ENCODE measurements around the gene PRSS48.

PRSS48 gene

GRCh38 chr4:151325111-151325948 lies 48.4 kb downstream of the PRSS48 start, which contains the start of gene SH3D19:
Gene SH3D19 (minus strand): TSS chr4:151325605. CDS start chr4:151325352, 253 bp downstream.
- Histone ChIP-seq H3K36me3 (ENCODE audit: insufficient read depth, low read length) (no peaks in the 10 kb centered on the region), H3K9ac (ENCODE audit: insufficient read length) (peak within 1 kb of the TSS; percentile 78)

DNA sequence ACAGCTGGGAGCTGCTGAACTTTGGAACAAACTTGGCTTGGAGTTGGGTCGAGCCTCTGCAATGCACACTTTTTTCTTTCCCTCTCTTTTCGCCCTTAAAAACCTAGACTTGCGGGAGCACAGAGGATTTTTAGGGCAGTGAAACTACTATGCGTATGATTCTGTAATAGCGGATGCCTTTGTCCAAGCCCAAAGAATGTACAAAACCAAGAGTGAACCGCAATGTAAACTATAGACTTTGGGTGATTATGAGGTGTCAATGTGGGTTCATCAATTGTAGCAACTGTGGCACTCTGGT lies 48.9 kb downstream of the PRSS48 start:
- no peak for TF ChIP-seq FOXP2 (optimal IDR thresholded peaks at IDR 0.05; ENCODE audit: control extremely low read depth, extremely low read length, insufficient read depth)
- TF ChIP-seq EZH2 (IDR thresholded peaks at IDR 0.05): no peak
- no peak for TF ChIP-seq POLR2AphosphoS5 (IDR thresholded peaks at IDR 0.05; ENCODE audit: borderline replicate concordance, low read depth, low read length)
- no peak overlapping the region for H3K27ac ChIP-seq
- peak overlapping the region; percentile 78 for H3K9ac ChIP-seq (ENCODE audit: insufficient read length)
- no peaks in the 10 kb centered on the region for H3K9me3 ChIP-seq (ENCODE audit: low read depth, low read length)
- no peak for DNase-seq (ENCODE audit: low read depth, low spot score)
- H3K4me3 ChIP-seq: peak overlapping the region; percentile 88
- H3K36me3 ChIP-seq (ENCODE audit: insufficient read depth, low read length): no peaks in the 10 kb centered on the region

More at GRCh38 chr4:151325111-151325948, 48.4 kb downstream of the PRSS48 start, which contains the start of gene SH3D19:
- H3K4me3 ChIP-seq: peak within 1 kb of the TSS; percentile 88
- TF ChIP-seq FOXP2 (optimal IDR thresholded peaks at IDR 0.05; ENCODE audit: control extremely low read depth, extremely low read length, insufficient read depth) (no peak), EZH2 (IDR thresholded peaks at IDR 0.05) (no peak), POLR2AphosphoS5 (IDR thresholded peaks at IDR 0.05; ENCODE audit: borderline replicate concordance, low read depth, low read length) (peak; percentile 38; the same call in 1 of the 2 replicates)
- no peaks in the 10 kb centered on the region for H3K9me3 ChIP-seq (ENCODE audit: low read depth, low read length)
- H3K27ac ChIP-seq: no peak within 1 kb of the TSS
- no peak for DNase-seq (ENCODE audit: low read depth, low spot score)

DNA sequence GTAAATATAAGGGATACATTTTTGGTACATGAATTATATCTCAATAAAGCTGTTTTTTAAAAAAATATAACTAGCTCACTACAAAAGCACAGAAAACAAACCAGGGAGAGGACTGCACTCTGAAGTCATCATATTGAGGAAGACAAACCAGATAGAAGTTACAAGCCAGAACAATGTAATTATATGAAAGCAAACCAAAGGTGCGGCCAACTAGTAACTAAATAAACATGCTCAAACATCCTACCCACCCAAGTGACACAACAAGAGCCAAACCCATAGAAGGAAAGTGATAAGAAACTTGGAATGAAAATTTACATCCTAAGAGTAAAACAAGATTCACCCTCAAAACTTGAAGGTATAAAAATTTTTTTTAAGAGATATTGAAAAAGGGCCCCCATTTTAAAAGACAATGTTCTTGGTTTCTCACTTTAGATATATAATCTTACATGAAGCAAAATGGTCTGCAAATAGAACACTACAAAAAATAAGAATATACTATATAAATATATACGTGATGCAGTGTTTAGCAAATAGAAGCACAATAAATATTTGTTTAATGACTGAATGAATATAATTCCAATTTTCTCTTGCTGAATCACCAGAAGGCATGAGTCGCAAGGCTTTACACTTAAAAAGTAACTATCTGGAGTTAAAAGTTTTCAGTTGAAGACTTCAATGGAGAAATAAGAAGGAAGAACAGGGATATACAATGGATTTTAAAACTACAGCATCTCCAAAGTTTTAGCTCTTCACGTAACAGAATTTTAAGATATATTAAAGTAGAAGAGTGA lies 52.5 kb downstream of the PRSS48 start:
- TF ChIP-seq FOXP2 (optimal IDR thresholded peaks at IDR 0.05; ENCODE audit: control extremely low read depth, extremely low read length, insufficient read depth) (no peak), EZH2 (IDR thresholded peaks at IDR 0.05) (no peak), POLR2AphosphoS5 (IDR thresholded peaks at IDR 0.05; ENCODE audit: borderline replicate concordance, low read depth, low read length) (no peak)
- H3K9me3 ChIP-seq (ENCODE audit: low read depth, low read length): no peaks in the 10 kb centered on the region
- no peak overlapping the region for H3K9ac ChIP-seq (ENCODE audit: insufficient read length)
- no peak overlapping the region for H3K4me3 ChIP-seq
- no peak overlapping the region for H3K27ac ChIP-seq
- DNase-seq (ENCODE audit: low read depth, low spot score): no peak
- no peaks in the 10 kb centered on the region for H3K36me3 ChIP-seq (ENCODE audit: insufficient read depth, low read length)

- Histone ChIP-seq H3K9me3 (ENCODE audit: low read depth, low read length) (no peaks in the 10 kb centered on the region), H3K36me3 (ENCODE audit: insufficient read depth, low read length) (no peaks in the 10 kb centered on the region), H3K9ac (ENCODE audit: insufficient read length) (no peak overlapping the region), H3K27ac (no peak overlapping the region), H3K4me3 (no peak overlapping the region)
- no peak for DNase-seq (ENCODE audit: low read depth, low spot score)
- no peak for TF ChIP-seq EZH2 (IDR thresholded peaks at IDR 0.05)
- no peak for TF ChIP-seq POLR2AphosphoS5 (IDR thresholded peaks at IDR 0.05; ENCODE audit: borderline replicate concordance, low read depth, low read length)
- TF ChIP-seq FOXP2 (optimal IDR thresholded peaks at IDR 0.05; ENCODE audit: control extremely low read depth, extremely low read length, insufficient read depth): no peak
These were observed 54.5 kb downstream of the PRSS48 start for GRCh38 chr4:151331276-151332042.

- no peak for DNase-seq (ENCODE audit: low read depth, low spot score)
- H3K27ac ChIP-seq: no peak overlapping the region
- H3K36me3 ChIP-seq (ENCODE audit: insufficient read depth, low read length): no peaks in the 10 kb centered on the region
- H3K9me3 ChIP-seq (ENCODE audit: low read depth, low read length): no peaks in the 10 kb centered on the region
- no peak overlapping the region for H3K9ac ChIP-seq (ENCODE audit: insufficient read length)
- TF ChIP-seq EZH2 (IDR thresholded peaks at IDR 0.05) (no peak), FOXP2 (optimal IDR thresholded peaks at IDR 0.05; ENCODE audit: control extremely low read depth, extremely low read length, insufficient read depth) (no peak), POLR2AphosphoS5 (IDR thresholded peaks at IDR 0.05; ENCODE audit: borderline replicate concordance, low read depth, low read length) (no peak)
- H3K4me3 ChIP-seq: no peak overlapping the region
These were observed 62.5 kb downstream of the PRSS48 start for GRCh38 chr4:151339467-151339866.

GRCh38 chr4:151340751-151341385 lies 63.9 kb downstream of the PRSS48 start:
- no peak for TF ChIP-seq EZH2 (IDR thresholded peaks at IDR 0.05)
- TF ChIP-seq POLR2AphosphoS5 (IDR thresholded peaks at IDR 0.05; ENCODE audit: borderline replicate concordance, low read depth, low read length): no peak
- no peak for TF ChIP-seq FOXP2 (optimal IDR thresholded peaks at IDR 0.05; ENCODE audit: control extremely low read depth, extremely low read length, insufficient read depth)
- H3K4me3 ChIP-seq: no peak overlapping the region
- no peaks in the 10 kb centered on the region for H3K9me3 ChIP-seq (ENCODE audit: low read depth, low read length)
- no peak overlapping the region for H3K9ac ChIP-seq (ENCODE audit: insufficient read length)
- DNase-seq (ENCODE audit: low read depth, low spot score): no peak
- H3K36me3 ChIP-seq (ENCODE audit: insufficient read depth, low read length): no peaks in the 10 kb centered on the region
- no peak overlapping the region for H3K27ac ChIP-seq

Measured in SK-N-MC (cell line).